HG02623 (cell line): ENCODE data around the gene KDF1.
A peak's percentile ranks its signal among the peaks of the same experiment; 100 is the strongest.
"Not testable (repeated sequence)": the region's sequence is repeated elsewhere in the genome, so short reads cannot be mapped to it uniquely, and the experiment has no call there.

Source experiments
- ATAC-seq: cut with Tn5 transposase; IDR thresholded peaks from one replicate; pipeline ENCODE4 v1.9.1; 2021; ENCODE audit warnings: moderate library complexity; ENCODE audit not compliant: unreplicated experiment

The KDF1 gene

DNA sequence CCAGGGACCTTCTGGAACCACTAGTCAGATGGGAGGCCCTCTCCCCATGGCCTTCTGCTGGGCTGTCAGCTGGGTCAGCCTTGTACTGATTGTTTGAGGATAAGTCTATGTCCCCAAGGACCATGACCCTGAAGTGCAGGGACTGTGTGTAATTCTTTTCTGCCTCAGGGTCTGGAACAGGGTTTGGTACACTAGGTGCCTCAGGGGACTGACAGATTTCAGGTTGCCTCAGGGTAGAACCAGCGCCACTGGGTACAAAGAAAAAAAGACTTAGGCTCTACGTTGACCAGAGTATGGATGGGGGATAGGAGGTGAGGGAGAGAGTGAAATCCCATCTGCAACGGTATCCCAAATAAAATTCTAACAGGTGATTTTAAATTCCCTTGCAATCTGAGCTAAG lies 3.0 kb downstream of the KDF1 start:
- ATAC-seq, result no peak

DNA sequence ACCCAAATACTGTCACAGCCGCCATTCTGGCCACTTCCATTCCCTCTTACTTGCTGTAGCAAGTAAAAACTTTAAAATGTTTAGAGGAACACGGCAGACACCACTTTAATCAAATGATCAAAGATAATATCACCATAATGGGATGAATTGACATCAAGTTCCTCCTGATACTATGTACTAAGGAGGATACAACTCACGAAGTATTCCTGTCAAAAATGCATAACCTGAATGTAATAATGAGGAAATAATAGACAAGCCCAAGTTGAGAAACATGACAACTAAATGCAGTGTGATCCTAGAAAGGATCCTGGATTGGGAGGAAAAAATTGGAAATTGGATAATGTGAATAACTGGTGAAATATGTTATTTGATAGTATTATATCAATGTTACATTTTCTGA lies 3.9 kb downstream of the KDF1 start:
- ATAC-seq, result no peak

DNA sequence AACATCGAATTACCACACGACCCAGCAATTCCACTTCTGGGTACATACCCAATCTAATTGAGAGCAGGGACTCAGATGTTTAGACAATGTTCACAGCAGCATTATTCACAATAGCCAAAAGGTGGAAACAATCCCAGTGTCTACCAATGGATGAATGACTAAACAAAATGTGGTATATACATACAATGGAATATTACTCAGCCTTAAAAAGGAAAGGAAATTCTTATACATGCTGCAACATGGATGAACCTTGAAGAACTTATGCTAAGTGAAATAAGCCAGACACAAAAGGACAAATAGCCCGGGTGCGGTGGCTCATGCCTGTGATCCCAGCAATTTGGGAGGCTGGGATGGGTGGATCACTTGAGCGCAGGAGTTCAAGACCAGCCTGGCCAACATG lies 6.9 kb downstream of the KDF1 start:
- ATAC-seq, result no peak

- no peak for ATAC-seq
These were observed 8.3 kb downstream of the KDF1 start for GRCh38 chr1:26951821-26952497.

DNA sequence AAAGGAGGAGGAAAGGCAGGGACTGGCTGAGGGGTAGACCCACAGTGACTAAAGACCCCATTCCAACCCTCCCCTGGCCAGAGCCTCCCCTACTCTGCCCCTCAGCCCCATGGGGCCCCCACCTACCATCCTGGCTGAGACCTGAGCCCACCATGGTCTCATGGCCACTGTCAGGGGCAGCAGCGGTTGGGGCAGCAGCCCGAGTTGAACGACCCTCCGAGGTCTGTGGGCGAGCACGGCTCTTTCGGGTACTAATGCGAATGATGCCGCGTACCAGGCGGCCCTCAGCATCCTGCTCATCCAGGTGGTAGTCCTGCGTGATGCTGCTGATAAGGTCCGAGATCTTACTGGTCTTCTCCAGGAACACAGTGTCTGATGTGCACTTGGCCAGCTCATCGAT lies 9.1 kb downstream of the KDF1 start:
- no peak for ATAC-seq

GRCh38 chr1:26950602-26951001 lies 9.7 kb downstream of the KDF1 start:
- no peak for ATAC-seq

GRCh38 chr1:26949926-26950319 lies 10.3 kb downstream of the KDF1 start:
- ATAC-seq, result no peak

DNA sequence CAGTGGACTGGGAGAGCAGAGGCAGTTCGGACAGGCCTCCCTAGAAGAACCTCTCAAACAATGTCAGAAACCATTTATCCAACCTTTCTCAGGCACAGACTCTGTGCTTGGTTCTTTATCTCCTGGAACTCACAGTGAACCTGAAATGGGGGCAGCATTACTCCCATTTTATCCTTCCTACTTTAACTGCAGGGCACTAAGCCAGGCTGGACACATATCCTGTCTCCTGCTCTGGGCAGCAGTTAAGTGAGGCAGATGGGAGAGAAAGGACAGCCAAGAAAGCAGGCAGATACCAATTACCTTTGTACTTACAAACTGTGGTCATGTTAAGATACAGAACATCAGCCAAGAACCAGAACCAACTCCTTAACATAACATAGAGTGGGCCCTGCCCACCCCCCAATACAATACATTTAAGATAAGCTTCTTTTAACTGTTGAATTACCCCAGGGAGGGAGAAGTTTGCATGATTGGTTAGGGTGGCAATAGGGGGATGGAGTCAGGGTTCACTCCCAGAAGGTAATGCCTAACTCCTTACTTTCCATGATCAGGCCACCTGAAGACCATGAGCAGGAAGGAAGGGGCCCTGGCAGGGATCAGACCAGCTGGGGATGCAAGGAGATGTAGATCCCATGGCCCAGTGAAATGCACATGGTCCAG lies 10.9 kb downstream of the KDF1 start:
- ATAC-seq, result no peak

- ATAC-seq, result not testable (repeated sequence)
These were observed 11.6 kb downstream of the KDF1 start for GRCh38 chr1:26948725-26949057.

GRCh38 chr1:26946270-26946669 lies 14.0 kb downstream of the KDF1 start:
- no peak for ATAC-seq

DNA sequence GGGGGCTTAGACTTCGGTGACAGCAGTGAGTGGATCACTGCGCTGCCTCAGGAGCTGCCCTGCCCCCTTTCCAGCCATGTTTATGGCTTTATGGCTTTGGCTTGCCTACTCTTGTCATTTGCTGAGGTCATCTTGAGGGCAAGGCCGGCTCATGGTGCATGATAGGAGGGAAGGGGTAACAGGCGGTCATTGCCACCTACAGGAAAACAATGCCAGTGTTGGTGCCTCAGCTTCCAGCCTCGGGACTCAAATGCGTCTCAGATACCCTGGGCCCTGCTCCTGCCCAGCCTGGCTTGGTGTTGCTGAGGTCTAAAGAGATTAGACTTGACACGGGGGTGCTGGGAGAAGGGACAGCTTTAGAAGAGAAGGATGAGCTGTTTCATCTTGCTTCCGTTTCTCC lies 14.5 kb downstream of the KDF1 start:
- no peak for ATAC-seq

GRCh38 chr1:26945138-26945537 lies 15.1 kb downstream of the KDF1 start:
- ATAC-seq, result no peak

DNA sequence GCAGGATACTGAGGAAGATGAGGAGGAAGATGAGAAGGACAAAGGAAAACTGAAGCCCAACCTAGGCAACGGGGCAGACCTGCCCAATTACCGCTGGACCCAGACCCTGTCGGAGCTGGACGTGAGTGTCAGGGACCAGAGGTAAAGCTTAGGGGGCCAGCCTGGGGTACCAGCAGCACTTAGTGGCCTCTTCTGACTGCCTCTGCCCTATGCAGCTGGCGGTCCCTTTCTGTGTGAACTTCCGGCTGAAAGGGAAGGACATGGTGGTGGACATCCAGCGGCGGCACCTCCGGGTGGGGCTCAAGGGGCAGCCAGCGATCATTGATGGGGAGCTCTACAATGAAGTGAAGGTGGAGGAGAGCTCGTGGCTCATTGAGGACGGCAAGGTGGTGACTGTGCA lies 17.6 kb downstream of the KDF1 start:
- ATAC-seq, result no peak

DNA sequence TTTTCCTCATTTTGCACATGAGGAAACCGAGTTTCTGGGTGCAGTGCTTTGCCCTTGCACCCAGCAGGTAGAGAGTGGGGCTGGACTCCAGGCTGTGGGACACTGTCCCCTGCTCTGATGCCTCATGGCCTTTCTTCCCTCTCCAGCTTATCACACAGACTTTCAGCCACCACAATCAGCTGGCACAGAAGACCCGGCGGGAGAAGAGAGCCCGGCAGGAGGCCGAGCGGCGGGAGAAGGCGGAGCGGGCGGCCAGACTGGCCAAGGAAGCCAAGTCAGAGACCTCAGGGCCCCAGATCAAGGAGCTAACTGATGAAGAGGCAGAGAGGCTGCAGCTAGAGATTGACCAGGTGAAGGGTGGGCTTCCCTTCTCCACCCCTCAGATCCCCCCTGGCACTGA lies 19.0 kb downstream of the KDF1 start:
- ATAC-seq, result no peak

GRCh38 chr1:26938659-26939025 lies 21.6 kb downstream of the KDF1 start:
- no peak for ATAC-seq

GRCh38 chr1:26938004-26938658 lies 22.1 kb downstream of the KDF1 start:
- ATAC-seq, result no peak

GRCh38 chr1:26936823-26937222 lies 23.4 kb downstream of the KDF1 start:
- ATAC-seq, result no peak

GRCh38 chr1:26932531-26932930 lies 27.7 kb downstream of the KDF1 start:
- ATAC-seq, result no peak

GRCh38 chr1:26923711-26924110 lies 36.6 kb downstream of the KDF1 start:
- no peak for ATAC-seq

- no peak for ATAC-seq
These were observed 37.4 kb downstream of the KDF1 start for GRCh38 chr1:26922901-26923300.

GRCh38 chr1:26922431-26922729 lies 37.9 kb downstream of the KDF1 start:
- no peak for ATAC-seq

DNA sequence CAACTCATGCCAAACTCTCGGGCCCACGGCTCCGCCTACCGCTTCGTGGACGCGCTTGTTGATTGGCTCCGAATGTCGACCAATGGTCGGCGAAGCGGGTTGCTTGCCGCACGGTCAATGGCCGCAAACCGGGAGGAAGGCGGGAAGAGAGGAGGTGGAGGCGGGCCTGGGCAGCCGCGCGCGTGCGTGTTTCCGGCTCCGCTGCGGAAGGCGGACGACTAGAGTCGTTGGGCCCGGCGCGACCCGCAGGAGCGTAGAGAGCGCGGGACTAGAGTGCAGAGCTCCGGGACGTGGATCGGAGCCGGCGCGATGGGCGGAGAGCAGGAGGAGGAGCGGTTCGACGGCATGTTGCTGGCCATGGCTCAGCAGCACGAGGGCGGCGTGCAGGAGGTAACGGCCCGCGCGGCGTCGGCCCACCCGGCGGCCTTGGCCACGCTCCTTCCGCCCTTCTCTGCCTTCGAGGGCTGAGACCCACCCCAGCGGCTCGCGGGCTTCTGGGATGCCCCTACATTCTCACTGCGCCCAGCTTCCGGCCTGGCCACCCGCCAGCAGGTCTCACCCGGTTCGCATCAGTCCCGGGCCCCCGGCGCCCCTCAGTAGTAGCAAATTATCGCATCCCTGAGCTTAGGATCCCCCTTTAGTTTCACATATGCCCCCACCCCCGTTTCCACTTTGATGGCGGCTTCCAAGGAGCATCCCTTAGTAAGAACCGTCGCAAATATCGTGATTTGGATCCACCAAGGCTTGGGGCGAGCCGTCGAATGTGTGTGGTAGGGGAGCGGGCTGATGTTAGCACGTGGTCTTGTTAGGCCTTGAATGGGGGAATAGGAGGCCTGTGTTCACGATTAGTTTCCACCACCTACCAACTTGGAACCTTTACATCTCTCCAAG lies 38.5 kb downstream of the KDF1 start, which contains the start of gene NUDC:
Gene NUDC (plus strand): TSS at position 204 of the 891 bp plus-strand sequence. CDS start 106 bp downstream, at position 310.
- peak; percentile 96 for ATAC-seq
